Peyer's patch (tissue), 4 donors: ENCODE data around the gene FLCN. TPM values are rescaled to one million over a fixed set of nuclear protein-coding genes. Genes with fewer than 3 reads are reported as not detected.
A peak's percentile ranks its signal among the peaks of the same experiment; 100 is the strongest.
"Not testable (repeated sequence)": the region's sequence is repeated elsewhere in the genome, so short reads cannot be mapped to it uniquely, and the experiment has no call there.

ENCODE experiments used
- DNase-seq, 3 donors: peaks; one replicate each; pipeline ENCODE4 v3.0.0-alpha.2; 2017 to 2019
- H3K27ac ChIP-seq, 4 donors: fragments of 200-600 bp; sonication (generic); one replicate each; pipeline ENCODE4 v1.5.1; 2016 to 2019
- H3K27me3 ChIP-seq, 2 donors: fragments of 200-600 bp; sonication (generic); one replicate each; pipeline ENCODE4 v1.5.1; 2019
- H3K36me3 ChIP-seq, 3 donors: fragments of 200-600 bp; sonication (generic); one replicate each; pipeline ENCODE4 v1.5.1; 2016 to 2019
- H3K4me1 ChIP-seq, 4 donors: fragments of 200-600 bp; sonication (generic); one replicate each; pipeline ENCODE4 v1.5.1; 2016 to 2019
- H3K4me3 ChIP-seq, 4 donors: fragments of 200-600 bp; sonication (generic); 1 replicate in 3 of 4; 2 replicates in 1 of 4; pipeline ENCODE4 v1.5.1; 2016 to 2019; ENCODE audit warnings: mild to moderate bottlenecking in 1 of 4
- H3K9me3 ChIP-seq, 4 donors: fragments of 200-600 bp; sonication (generic); one replicate each; pipeline ENCODE4 v1.5.1; 2016 to 2019; ENCODE audit warnings: mild to moderate bottlenecking in 1 of 4
- CTCF ChIP-seq, 6 experiments: fragments of 450-650 bp in 4 of 6; fragments of 200-600 bp in 2 of 6; sonication (generic) in 1 of 6; IDR thresholded peaks; one replicate each; pipeline ENCODE4 v1.5.1; 2017 to 2019; ENCODE audit warnings: antibody characterized with exemption in 6 of 6, mild to moderate bottlenecking in 3 of 6, moderate library complexity in 1 of 6
- POLR2A ChIP-seq, 2 donors: fragments of 450-650 bp; IDR thresholded peaks; one replicate each; pipeline ENCODE4 v1.5.1; 2017; ENCODE audit warnings: antibody characterized with exemption in 2 of 2, mild to moderate bottlenecking in 2 of 2, moderate library complexity in 2 of 2
- total RNA-seq, 4 donors: library from RNA; depleted of rRNA; stranded (reverse); fragments of >200 nt; gene quantifications; one replicate each; pipeline ENCODE4 v1.1.0, GENCODE V29; 2016

The FLCN gene
- total RNA-seq, 4 donors from 2014 or later = 186 to 243 (median 210) TPM

- Histone ChIP-seq H3K27me3 (no peaks in the 10 kb centered on the region), H3K27ac (no peak overlapping the region), H3K9me3 (no peaks in the 10 kb centered on the region), H3K36me3 (peaks cover 0 to 55% (median 0%) of the 10 kb centered on the region in 3 donors), H3K4me1 (peaks cover 0 to 13% (median 4%) of the 10 kb centered on the region in 4 donors), H3K4me3 (no peak overlapping the region)
- no peak for DNase-seq
- TF ChIP-seq CTCF (IDR thresholded peaks at IDR 0.05) = no peak
- TF ChIP-seq POLR2A (IDR thresholded peaks at IDR 0.05) = no peak
Measured at GRCh38 chr17:17186051-17186450, 50.9 kb downstream of the FLCN start.

- not testable (repeated sequence) for H3K27ac ChIP-seq, H3K9me3 ChIP-seq, H3K4me3 ChIP-seq, H3K27me3 ChIP-seq
- peak in 1 of 3 donors; percentile 65 for DNase-seq
- Histone ChIP-seq H3K36me3 (peaks cover 0 to 64% (median 0%) of the 10 kb centered on the region in 3 donors), H3K4me1 (peaks cover 0 to 13% (median 4%) of the 10 kb centered on the region in 4 donors)
Measured at GRCh38 chr17:17184985-17185757, 51.8 kb downstream of the FLCN start.

GRCh38 chr17:17183744-17184143, 53.2 kb downstream of the FLCN start:
- TF ChIP-seq CTCF (IDR thresholded peaks at IDR 0.05) (no peak), POLR2A (IDR thresholded peaks at IDR 0.05) (no peak)
- no peaks in the 10 kb centered on the region for H3K27me3 ChIP-seq
- no peak overlapping the region for H3K4me3 ChIP-seq
- H3K9me3 ChIP-seq = no peaks in the 10 kb centered on the region
- peaks cover 0 to 13% (median 4%) of the 10 kb centered on the region in 4 donors for H3K4me1 ChIP-seq
- DNase-seq = no peak
- peaks cover 0 to 76% (median 0%) of the 10 kb centered on the region in 3 donors for H3K36me3 ChIP-seq
- no peak overlapping the region for H3K27ac ChIP-seq

- H3K36me3 ChIP-seq = peaks cover 0 to 76% (median 0%) of the 10 kb centered on the region in 3 donors
- peak overlapping the region in 3 of 4 donors; percentile 4 to 57 (median 34) for H3K27ac ChIP-seq
- H3K4me3 ChIP-seq = no peak overlapping the region
- DNase-seq = peak in 1 of 3 donors; percentile 28
- no peaks in the 10 kb centered on the region for H3K9me3 ChIP-seq
- H3K4me1 ChIP-seq = peaks cover 0 to 13% (median 4%) of the 10 kb centered on the region in 4 donors
- no peaks in the 10 kb centered on the region for H3K27me3 ChIP-seq
- TF ChIP-seq POLR2A (IDR thresholded peaks at IDR 0.05) (no peak), CTCF (IDR thresholded peaks at IDR 0.05) (no peak)
Measured at GRCh38 chr17:17182598-17183136, 54.3 kb downstream of the FLCN start.

- no peak for TF ChIP-seq CTCF (IDR thresholded peaks at IDR 0.05)
- no peak for TF ChIP-seq POLR2A (IDR thresholded peaks at IDR 0.05)
- H3K36me3 ChIP-seq = peaks cover 0 to 76% (median 0%) of the 10 kb centered on the region in 3 donors
- H3K27ac ChIP-seq = peak overlapping the region in 2 of 4 donors; percentile 4 to 57
- H3K27me3 ChIP-seq = no peaks in the 10 kb centered on the region
- no peaks in the 10 kb centered on the region for H3K9me3 ChIP-seq
- peaks cover 0 to 13% (median 4%) of the 10 kb centered on the region in 4 donors for H3K4me1 ChIP-seq
- H3K4me3 ChIP-seq = no peak overlapping the region
- peak in 2 of 3 donors; percentile 59 for DNase-seq
Measured at GRCh38 chr17:17181666-17182597, 55.0 kb downstream of the FLCN start.
